GM21576 (cell line): ENCODE measurements around the gene OR5K4.
"Not testable (repeated sequence)": the region's sequence is repeated elsewhere in the genome, so short reads cannot be mapped to it uniquely, and the experiment has no call there.

Source experiments
- ATAC-seq: cut with Tn5 transposase; IDR thresholded peaks from one replicate; pipeline ENCODE4 v1.9.1; 2021; ENCODE audit warnings: mild to moderate bottlenecking, moderate library complexity; ENCODE audit not compliant: unreplicated experiment

Gene OR5K4

DNA sequence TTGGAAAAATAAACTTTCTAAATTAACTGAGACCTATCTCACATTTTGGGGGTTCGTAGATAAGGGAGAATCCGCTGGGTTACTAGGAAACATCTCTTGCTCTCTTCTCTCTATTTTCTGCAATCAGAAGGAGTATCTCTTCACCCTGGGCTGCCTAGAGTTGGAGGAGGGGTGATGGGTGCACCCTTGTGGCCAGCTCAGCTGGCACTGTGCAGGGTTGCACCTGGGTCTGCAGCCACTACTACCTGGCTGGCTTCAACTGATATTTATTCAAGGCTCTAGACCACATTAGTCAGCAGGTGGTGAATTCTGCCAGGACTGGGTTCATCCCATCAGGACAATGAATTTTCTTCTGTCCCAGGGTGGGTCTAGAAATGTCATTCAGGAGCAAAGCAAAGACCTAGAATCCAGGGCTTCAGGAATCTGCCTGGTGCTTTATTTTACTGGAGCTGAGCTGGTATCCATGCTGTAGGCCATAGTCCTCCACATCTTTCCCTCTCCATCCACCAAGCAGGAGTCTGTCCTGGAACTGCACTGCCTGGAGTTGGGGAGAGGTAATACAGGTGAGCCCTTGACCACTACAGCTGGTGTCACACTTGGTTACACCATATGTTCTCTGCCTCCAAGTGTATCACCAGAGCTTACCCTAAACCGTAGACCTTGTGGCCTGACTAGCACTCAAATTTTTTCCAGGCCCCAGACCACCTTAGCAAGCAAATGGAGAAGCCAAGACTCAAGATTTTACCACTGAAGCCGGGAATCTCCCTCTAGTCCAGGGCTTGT, 14.0 kb downstream of the OR5K4 start:
- no peak for ATAC-seq

DNA sequence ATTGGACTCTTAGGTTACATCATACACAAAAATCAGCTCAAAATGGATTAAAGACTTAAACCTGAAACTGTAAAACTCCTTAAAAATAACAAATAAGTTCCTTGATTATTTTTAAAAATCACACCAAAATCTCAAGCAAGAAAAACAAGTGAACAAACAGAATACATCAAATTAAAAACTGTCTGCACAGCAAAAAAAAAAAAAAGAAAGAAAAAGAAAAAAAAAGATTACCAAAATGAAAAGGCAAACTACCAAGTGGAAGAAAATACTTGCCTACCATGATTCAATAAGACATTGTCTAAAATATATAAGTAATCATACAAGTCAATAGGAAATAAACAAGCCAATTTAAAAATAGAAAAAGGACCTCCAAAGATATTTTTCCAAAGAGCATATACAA, 17.5 kb downstream of the OR5K4 start:
- ATAC-seq, result no peak

- ATAC-seq, result no peak
Measured at GRCh38 chr3:98371853-98372252, 18.2 kb downstream of the OR5K4 start.

- ATAC-seq, result no peak
Measured at GRCh38 chr3:98372445-98372844, 18.8 kb downstream of the OR5K4 start.

DNA sequence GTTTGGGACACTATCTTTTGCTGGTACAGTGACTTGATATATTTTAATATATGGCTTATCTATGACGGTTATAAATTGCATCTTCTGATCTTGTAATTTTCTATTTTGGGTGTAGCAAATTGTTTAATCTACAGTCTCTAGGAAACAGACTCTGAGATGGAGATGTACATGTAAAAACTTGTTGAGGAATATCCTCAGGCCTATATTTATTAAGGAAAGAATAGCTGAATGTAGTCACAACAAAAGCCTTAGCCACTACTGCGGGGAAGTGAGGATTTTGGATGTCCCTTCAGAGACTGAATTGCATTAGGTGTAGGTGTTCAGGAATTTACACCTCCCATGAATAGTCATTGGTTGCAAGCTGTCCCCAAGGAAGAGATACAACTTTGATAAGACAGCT, 23.0 kb downstream of the OR5K4 start:
- no peak for ATAC-seq

GRCh38 chr3:98388147-98388546, 34.5 kb downstream of the OR5K4 start:
- no peak for ATAC-seq

- no peak for ATAC-seq
Measured at GRCh38 chr3:98390366-98390765, 36.7 kb downstream of the OR5K4 start, which contains the start of gene OR5K3. OR5K3 (plus strand) TSS chr3:98390666; CDS start chr3:98390666, 0 bp downstream.

GRCh38 chr3:98395101-98395500, 41.4 kb downstream of the OR5K4 start:
- no peak for ATAC-seq

- not testable (repeated sequence) for ATAC-seq
Measured at GRCh38 chr3:98396482-98396881, 42.8 kb downstream of the OR5K4 start.

DNA sequence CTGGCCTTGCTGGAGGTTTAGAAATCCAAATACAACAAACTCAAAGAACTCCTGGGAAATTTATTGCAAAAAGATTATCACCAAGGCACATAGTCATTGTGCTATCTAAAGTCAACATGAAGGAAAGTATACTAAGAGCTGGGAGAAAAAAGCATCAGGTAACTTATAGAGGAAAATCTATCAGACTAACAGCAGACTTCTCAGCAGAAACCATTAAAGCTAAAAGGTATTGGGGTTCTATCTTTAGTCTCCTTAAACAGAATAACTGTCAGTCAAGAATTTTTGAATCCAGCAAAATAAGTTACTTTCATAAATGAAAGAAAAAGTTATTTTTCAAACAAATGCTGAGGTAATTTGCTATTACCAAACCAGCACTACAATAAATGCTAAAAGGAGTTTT, 44.9 kb downstream of the OR5K4 start:
- no peak for ATAC-seq

- no peak for ATAC-seq
Measured at GRCh38 chr3:98402507-98402906, 48.9 kb downstream of the OR5K4 start.

GRCh38 chr3:98404010-98404409, 50.4 kb downstream of the OR5K4 start:
- no peak for ATAC-seq
